AG10803 (cell line): ENCODE results near the gene JMY.

Experiments used
- DNase-seq: peaks from one replicate; pipeline ENCODE4 v3.0.0; 2010; ENCODE audit warnings: low read depth
- H3K4me3 ChIP-seq: 2 replicates; pipeline ENCODE4 v1.5.1; 2011; ENCODE audit warnings: mild to moderate bottlenecking, low read length, control low read depth
- CTCF ChIP-seq: conservative IDR thresholded peaks from 2 replicates; pipeline ENCODE4 v1.5.1; 2011; ENCODE audit warnings: mild to moderate bottlenecking, low read length, control low read depth, inconsistent platforms

JMY gene

DNA sequence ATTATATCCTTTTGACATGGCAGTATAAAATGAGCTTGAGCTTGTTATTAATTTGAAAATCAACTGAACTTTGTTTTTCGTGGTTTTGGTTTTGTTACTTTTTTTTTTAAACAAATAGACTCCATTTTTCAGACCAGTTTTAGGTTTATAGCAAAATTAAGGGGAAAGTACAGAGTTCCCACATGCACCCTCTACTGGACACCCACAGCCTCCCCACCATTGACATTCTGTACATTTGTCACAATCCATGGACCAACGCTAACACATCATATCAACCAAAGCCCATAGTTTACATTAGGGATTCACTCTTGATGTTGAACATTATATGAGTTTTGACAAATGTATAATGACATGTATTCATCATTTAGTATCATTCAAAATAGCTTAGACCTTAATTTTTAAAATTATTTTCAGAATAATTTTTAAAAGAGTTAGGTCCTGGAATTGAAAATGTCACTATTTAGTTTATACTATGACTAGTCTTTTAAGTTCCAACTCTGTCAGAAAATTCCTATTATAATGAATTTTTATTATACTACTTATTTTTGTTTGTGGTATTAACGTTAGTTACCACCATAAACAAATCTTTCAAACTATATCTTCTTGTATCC, 35.3 kb upstream of the JMY start:
- peak; percentile 54 for TF ChIP-seq CTCF
- H3K4me3 ChIP-seq: no peak overlapping the region
- no peak for DNase-seq

GRCh38 chr5:79201206-79201605, 34.7 kb upstream of the JMY start:
- no peak for TF ChIP-seq CTCF
- H3K4me3 ChIP-seq: no peak overlapping the region
- DNase-seq: no peak

- TF ChIP-seq CTCF: no peak
- DNase-seq: peak; percentile 64
- H3K4me3 ChIP-seq: no peak overlapping the region
These were observed 33.9 kb upstream of the JMY start for GRCh38 chr5:79202076-79202475.

- no peak for DNase-seq
- no peak for TF ChIP-seq CTCF
- H3K4me3 ChIP-seq: no peak overlapping the region
These were observed 30.0 kb upstream of the JMY start for GRCh38 chr5:79205965-79206364.

- TF ChIP-seq CTCF: no peak
- no peak for DNase-seq
- no peak overlapping the region for H3K4me3 ChIP-seq
These were observed 29.4 kb upstream of the JMY start for GRCh38 chr5:79206541-79206940.

DNA sequence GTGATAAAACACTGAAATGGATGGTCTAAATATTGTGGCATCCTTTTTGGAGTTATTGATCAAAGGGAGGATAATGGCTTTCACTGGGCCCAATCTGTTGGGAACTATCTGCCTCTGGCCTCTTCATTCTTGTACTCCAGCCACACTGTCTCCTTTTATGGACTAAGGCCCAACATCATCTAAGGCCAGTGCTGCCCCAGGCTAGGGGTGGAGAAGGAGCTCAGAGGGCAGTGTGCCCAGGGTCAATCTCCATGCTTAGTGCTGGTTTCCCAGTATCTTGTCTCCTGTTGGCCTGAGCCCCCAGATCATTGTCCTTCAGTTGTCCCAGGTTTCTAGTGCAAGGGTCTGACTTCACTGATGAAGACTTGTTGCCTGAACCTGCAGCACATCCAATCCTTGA, 26.4 kb upstream of the JMY start:
- TF ChIP-seq CTCF: no peak
- no peak overlapping the region for H3K4me3 ChIP-seq
- no peak for DNase-seq

DNA sequence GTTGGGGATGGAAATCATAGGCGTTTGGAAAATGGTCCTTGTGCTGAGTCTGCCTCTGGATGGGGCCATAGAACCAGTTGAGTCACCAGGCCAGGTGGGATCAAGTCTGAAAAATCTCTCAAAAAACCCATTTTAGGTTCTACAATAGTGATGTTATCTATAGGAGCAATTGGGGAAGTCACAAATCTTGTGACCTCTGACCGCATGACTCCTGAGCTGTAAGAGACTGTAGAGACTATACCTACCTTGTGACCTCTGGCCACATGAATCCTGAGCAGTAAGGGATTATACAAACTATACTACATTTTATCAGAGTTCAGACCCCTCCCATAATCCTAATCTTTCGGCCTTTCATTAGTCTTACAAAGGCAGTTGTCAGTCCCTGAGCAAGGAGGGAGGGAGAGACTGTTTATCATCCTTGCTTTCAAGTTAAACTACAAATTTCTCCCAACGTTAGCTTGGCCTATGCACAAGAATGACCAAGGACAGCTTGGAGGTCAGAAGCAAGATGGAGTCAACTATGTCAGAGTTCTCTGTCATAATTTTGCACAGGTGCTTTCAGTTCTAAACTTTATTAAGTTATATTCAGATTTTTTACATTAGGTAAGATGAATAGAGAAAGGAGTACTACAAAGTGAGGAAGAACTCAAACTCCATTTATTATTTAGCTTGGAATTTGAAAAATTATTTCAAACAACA, 11.5 kb upstream of the JMY start:
- no peak for DNase-seq
- no peak overlapping the region for H3K4me3 ChIP-seq
- TF ChIP-seq CTCF: no peak
